Measurements from ENCODE around the gene ARSB.

The ARSB gene

DNA sequence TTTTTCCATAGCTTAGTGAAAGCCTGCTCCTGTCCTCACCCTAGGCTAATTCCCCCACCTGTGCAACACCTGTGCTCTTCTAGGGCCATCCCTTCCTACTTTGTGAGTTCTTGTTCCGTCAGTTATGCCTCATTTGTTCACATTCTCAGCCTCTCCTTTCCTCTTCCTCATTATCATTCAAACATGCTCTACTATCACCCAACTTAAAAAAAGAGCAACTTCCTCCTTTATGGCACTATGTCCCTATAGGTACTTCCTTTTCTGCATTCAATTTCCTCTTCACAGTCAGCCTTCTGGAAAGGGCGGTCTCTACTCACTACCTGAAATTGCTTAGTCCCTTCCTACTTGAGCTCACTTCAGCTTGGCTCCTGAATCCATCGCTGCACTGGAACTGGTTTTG lies 224.7 kb downstream of the ARSB start:
- H3K9me2 ChIP-seq (replicated peaks; ENCODE audit: insufficient read depth, low read length): no peaks in the 10 kb centered on the region
- no peak for DNase-seq
- H3K9ac ChIP-seq (ENCODE audit: low read length): no peak overlapping the region
- H2AFZ ChIP-seq (ENCODE audit: low read length): no peak overlapping the region
- no peak overlapping the region for H3K4me2 ChIP-seq (ENCODE audit: low read depth, low read length)
- no peak for TF ChIP-seq EZH2 (optimal IDR thresholded peaks at IDR 0.05; ENCODE audit: low read depth, low read length)
- TF ChIP-seq, protein P1, sequence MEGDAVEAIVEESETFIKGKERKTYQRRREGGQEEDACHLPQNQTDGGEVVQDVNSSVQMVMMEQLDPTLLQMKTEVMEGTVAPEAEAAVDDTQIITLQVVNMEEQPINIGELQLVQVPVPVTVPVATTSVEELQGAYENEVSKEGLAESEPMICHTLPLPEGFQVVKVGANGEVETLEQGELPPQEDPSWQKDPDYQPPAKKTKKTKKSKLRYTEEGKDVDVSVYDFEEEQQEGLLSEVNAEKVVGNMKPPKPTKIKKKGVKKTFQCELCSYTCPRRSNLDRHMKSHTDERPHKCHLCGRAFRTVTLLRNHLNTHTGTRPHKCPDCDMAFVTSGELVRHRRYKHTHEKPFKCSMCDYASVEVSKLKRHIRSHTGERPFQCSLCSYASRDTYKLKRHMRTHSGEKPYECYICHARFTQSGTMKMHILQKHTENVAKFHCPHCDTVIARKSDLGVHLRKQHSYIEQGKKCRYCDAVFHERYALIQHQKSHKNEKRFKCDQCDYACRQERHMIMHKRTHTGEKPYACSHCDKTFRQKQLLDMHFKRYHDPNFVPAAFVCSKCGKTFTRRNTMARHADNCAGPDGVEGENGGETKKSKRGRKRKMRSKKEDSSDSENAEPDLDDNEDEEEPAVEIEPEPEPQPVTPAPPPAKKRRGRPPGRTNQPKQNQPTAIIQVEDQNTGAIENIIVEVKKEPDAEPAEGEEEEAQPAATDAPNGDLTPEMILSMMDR (IDR thresholded peaks at IDR 0.05; ENCODE audit: low read length): no peak
- TF ChIP-seq EZH2phosphoT487 (IDR thresholded peaks at IDR 0.05; ENCODE audit: low read length): no peak
- H3K4me3 ChIP-seq (ENCODE audit: low read length): no peak overlapping the region
- peaks cover 26% of the 10 kb centered on the region for H3K4me1 ChIP-seq (ENCODE audit: low read length)
- no peaks in the 10 kb centered on the region for H3K27me3 ChIP-seq (replicated peaks; ENCODE audit: insufficient read depth, low read length)
- H4K20me1 ChIP-seq (ENCODE audit: insufficient read depth, low read length): no peaks in the 10 kb centered on the region
- H3K36me3 ChIP-seq (replicated peaks; ENCODE audit: insufficient read depth, low read length): no peaks in the 10 kb centered on the region
- H3K27ac ChIP-seq (ENCODE audit: low read length): no peak overlapping the region
- no peaks in the 10 kb centered on the region for H3K79me2 ChIP-seq (ENCODE audit: low read length)
- H3K9me3 ChIP-seq (replicated peaks; ENCODE audit: insufficient read depth, low read length): no peaks in the 10 kb centered on the region
- 0 out of 2 replicates have a peak, but pooled peaks cover 11% of the 10 kb centered on the region for H3F3A ChIP-seq (ENCODE audit: insufficient read depth, low read length)

DNA sequence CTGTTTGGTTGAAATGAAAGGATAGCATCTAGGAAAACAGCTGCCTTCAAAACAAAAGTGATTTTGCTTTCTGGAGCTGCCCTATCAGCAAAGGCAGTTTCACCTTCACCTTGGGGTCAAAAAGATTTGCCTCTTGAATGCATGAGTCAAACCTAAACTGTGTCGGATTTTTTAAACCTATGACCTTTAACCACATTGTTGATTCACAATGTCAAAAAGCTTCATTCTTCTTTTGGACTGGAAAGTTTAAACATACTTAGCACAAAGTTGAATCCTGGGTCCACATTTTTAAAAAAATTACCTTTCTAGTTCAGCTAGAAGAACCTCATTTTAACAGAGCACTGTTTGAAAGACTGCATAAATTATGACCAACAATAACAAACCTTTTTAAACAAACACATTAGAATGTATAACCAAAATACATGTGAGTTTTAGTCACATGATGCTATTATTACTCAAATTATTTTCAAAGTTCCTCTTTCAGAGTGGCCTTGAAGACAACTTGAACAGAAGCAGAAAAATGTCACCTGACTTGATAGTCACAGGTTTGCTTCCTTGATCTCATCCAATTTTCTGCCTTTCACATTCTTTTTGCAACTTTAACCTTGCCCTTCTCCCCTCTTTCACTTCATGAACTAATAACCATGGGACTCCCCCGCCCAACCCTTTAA lies 226.8 kb downstream of the ARSB start:
- peak overlapping the region; percentile 74 for H2AFZ ChIP-seq (ENCODE audit: low read length)
- H3K4me1 ChIP-seq (ENCODE audit: low read length): peaks cover 30% of the 10 kb centered on the region
- TF ChIP-seq EZH2 (optimal IDR thresholded peaks at IDR 0.05; ENCODE audit: low read depth, low read length) (no peak), EZH2phosphoT487 (IDR thresholded peaks at IDR 0.05; ENCODE audit: low read length) (no peak)
- TF ChIP-seq, protein P1 (IDR thresholded peaks at IDR 0.05; ENCODE audit: low read length): no peak
- peak overlapping the region; percentile 56 for H3K4me2 ChIP-seq (ENCODE audit: low read depth, low read length)
- no peaks in the 10 kb centered on the region for H3K36me3 ChIP-seq (replicated peaks; ENCODE audit: insufficient read depth, low read length)
- no peaks in the 10 kb centered on the region for H4K20me1 ChIP-seq (ENCODE audit: insufficient read depth, low read length)
- H3K27ac ChIP-seq (ENCODE audit: low read length): peak overlapping the region; percentile 28; the same call in 1 of the 2 replicates
- peak; percentile 80 for DNase-seq
- H3K9ac ChIP-seq (ENCODE audit: low read length): no peak overlapping the region
- H3K9me2 ChIP-seq (replicated peaks; ENCODE audit: insufficient read depth, low read length): no peaks in the 10 kb centered on the region
- no peaks in the 10 kb centered on the region for H3K27me3 ChIP-seq (replicated peaks; ENCODE audit: insufficient read depth, low read length)
- 0 out of 2 replicates have a peak, but pooled peaks cover 11% of the 10 kb centered on the region for H3F3A ChIP-seq (ENCODE audit: insufficient read depth, low read length)
- H3K9me3 ChIP-seq (replicated peaks; ENCODE audit: insufficient read depth, low read length): no peaks in the 10 kb centered on the region
- H3K79me2 ChIP-seq (ENCODE audit: low read length): no peaks in the 10 kb centered on the region
- H3K4me3 ChIP-seq (ENCODE audit: low read length): 0 out of 2 replicates have a peak overlapping the region, but pooled peaks have one; percentile 8

DNA sequence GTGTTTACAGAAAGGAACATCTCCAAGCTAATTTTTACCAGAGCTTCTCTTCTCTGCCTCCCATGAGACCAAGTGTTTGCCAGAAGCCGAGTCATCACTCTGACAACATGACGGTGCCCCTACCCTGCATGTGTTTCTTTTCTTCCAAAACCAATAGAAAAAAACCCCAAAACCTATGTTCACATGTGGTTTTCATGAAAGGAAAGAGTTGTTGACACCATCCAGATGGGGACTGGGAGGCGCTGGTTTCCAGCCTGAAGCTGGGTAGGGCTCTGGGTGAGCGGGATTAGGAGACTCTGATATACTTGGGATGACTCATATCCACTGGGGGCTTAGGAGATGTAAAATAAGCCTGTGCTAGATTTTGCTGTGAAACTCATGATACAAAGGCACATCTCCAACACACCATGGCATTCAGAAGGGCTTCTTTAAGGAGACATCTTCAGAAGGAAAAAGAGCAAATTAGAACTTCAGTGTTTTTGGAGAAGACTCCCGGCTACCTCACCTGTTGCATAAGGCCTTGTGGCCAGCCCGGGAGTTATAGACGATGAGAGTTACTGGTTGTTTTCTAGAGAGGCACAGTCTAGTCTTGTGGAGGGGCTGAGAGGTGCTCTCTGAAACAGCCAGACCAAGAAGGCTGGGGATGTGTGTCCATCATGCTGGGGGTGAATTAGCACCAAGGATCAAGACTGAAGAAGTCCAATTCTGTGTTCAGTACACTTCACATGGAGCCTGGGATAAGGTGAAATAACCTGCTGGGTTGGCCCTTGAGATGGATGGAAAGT lies 227.6 kb downstream of the ARSB start:
- no peak for TF ChIP-seq EZH2 (optimal IDR thresholded peaks at IDR 0.05; ENCODE audit: low read depth, low read length)
- TF ChIP-seq, protein P1 (IDR thresholded peaks at IDR 0.05; ENCODE audit: low read length): no peak
- no peak for TF ChIP-seq EZH2phosphoT487 (IDR thresholded peaks at IDR 0.05; ENCODE audit: low read length)
- Histone ChIP-seq H3K9me2 (replicated peaks; ENCODE audit: insufficient read depth, low read length) (no peaks in the 10 kb centered on the region), H3K4me1 (ENCODE audit: low read length) (peaks cover 30% of the 10 kb centered on the region), H3K79me2 (ENCODE audit: low read length) (no peaks in the 10 kb centered on the region), H4K20me1 (ENCODE audit: insufficient read depth, low read length) (no peaks in the 10 kb centered on the region), H3K36me3 (replicated peaks; ENCODE audit: insufficient read depth, low read length) (no peaks in the 10 kb centered on the region), H3K9ac (ENCODE audit: low read length) (no peak overlapping the region), H3K27ac (ENCODE audit: low read length) (peak overlapping the region; percentile 28; the same call in 1 of the 2 replicates), H3F3A (ENCODE audit: insufficient read depth, low read length) (0 out of 2 replicates have a peak, but pooled peaks cover 11% of the 10 kb centered on the region), H3K9me3 (replicated peaks; ENCODE audit: insufficient read depth, low read length) (no peaks in the 10 kb centered on the region), H3K4me2 (ENCODE audit: low read depth, low read length) (peak overlapping the region; percentile 56), H3K4me3 (ENCODE audit: low read length) (0 out of 2 replicates have a peak overlapping the region, but pooled peaks have one; percentile 8), H3K27me3 (replicated peaks; ENCODE audit: insufficient read depth, low read length) (no peaks in the 10 kb centered on the region), H2AFZ (ENCODE audit: low read length) (peak overlapping the region; percentile 74)
- DNase-seq: peak; percentile 24
